WERI-Rb-1 (cell line): ENCODE results near the gene RTN4.

Experiments
- DNase-seq: peaks from one replicate; pipeline ENCODE4 v3.0.0-alpha.2; 2020
- H3K27ac ChIP-seq: fragments of 250-450 bp; sonication (Bioruptor Pico); 2 replicates; pipeline ENCODE4 v1.5.1; 2020; ENCODE audit warnings: mild to moderate bottlenecking, moderate library complexity
- H3K27me3 ChIP-seq: fragments of 250-450 bp; sonication (Bioruptor Pico); 2 replicates; pipeline ENCODE4 v1.5.1; 2021; ENCODE audit warnings: mild to moderate bottlenecking, low read depth, moderate library complexity; ENCODE audit not compliant: insufficient read depth, severe bottlenecking
- H3K36me3 ChIP-seq: fragments of 250-450 bp; sonication (Bioruptor Pico); 2 replicates; pipeline ENCODE4 v1.5.1; 2020; ENCODE audit warnings: mild to moderate bottlenecking, moderate library complexity
- H3K4me3 ChIP-seq: 2 replicates; pipeline ENCODE4 v1.5.1; 2011; ENCODE audit warnings: low read depth, mild to moderate bottlenecking, control low read depth, low read length
- H3K9me3 ChIP-seq: fragments of 250-450 bp; sonication (Bioruptor Pico); 2 replicates; pipeline ENCODE4 v1.5.1; 2021; ENCODE audit warnings: mild to moderate bottlenecking, moderate library complexity; ENCODE audit not compliant: severe bottlenecking
- CTCF ChIP-seq: IDR thresholded peaks from 2 replicates; pipeline ENCODE4 v1.5.1; 2011; ENCODE audit warnings: low read depth, mild to moderate bottlenecking, control low read depth, inconsistent platforms, low read length

The RTN4 gene

DNA sequence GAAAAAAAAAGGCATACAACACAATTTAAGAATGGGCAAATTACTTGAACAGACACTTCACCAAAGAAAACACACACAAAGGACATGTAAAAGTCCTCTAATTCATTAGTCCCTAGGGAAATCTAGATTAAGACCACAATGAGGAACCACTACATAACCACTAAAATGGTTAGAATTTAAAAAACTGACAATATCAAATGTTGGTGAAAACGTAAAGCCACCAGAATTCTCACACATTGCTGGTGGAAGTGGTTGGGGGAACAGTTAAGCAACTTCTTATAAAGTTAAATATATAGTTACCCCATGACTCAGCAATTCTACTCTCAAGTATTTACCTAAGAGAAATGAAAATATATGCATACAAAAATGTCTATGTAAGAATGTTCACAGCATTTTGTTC lies 11.8 kb downstream of the RTN4 start:
- Histone ChIP-seq H3K4me3 (no peak overlapping the region), H3K9me3 (no peaks in the 10 kb centered on the region), H3K36me3 (peaks cover 8% of the 10 kb centered on the region; the same call in 1 of the 2 replicates), H3K27me3 (no peaks in the 10 kb centered on the region), H3K27ac (no peak overlapping the region)
- TF ChIP-seq CTCF, result no peak
- no peak for DNase-seq

DNA sequence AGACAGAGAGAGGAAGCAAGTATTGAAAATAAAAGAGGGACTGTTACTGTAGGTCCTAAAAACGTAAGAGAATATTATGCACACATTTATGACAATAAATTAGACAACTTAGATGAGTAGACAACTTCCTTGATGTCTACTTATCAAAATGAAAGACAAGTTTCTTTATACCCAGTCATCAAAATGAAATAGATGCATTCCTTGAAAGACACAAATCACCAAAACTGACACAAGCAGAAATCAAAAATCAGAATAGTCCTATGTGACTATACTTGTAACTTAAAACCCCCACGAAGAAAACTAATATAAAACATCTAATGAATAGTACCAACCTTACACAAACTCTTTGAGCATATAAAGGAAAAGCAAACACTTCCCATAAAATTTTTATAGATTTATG lies 14.5 kb downstream of the RTN4 start:
- H3K27me3 ChIP-seq, result no peaks in the 10 kb centered on the region
- H3K36me3 ChIP-seq, result peaks cover 8% of the 10 kb centered on the region; the same call in 1 of the 2 replicates
- no peak for DNase-seq
- no peak overlapping the region for H3K4me3 ChIP-seq
- H3K27ac ChIP-seq, result no peak overlapping the region
- H3K9me3 ChIP-seq, result no peaks in the 10 kb centered on the region
- TF ChIP-seq CTCF, result no peak

GRCh38 chr2:55033921-55034320 lies 16.3 kb downstream of the RTN4 start:
- Histone ChIP-seq H3K27me3 (no peaks in the 10 kb centered on the region), H3K36me3 (peaks cover 10% of the 10 kb centered on the region)
- TF ChIP-seq CTCF, result no peak

DNA sequence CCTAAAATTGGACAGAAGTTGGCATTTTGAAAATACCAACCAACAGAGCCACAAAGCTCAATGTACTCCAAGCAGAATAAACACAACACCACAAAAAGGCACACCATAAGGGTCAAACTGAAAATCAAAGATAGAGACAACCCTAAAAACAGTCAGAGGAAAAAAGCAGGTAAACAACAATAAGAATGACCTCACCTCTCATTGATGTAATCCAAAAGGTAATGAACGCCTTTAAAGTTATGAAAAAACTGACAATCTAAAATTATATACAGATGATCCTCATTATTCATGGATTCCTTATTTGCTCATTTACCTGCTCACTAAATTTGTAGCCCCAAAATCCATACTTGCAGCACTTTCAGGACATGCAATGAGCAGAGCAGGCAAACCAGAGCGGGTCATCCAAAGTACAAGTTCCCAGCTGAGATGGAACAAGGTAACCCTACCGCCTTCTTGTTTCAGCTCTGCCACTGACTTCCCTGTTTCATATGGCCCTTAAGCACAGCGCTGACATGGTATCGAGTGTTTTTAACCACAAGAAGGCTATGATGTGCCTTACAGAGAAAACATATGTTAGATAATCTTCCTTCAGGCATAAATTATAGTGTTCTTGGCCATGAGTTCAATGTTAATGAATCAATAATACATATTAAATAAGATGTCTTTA lies 17.0 kb downstream of the RTN4 start:
- Histone ChIP-seq H3K36me3 (peaks cover 6% of the 10 kb centered on the region), H3K27me3 (no peaks in the 10 kb centered on the region), H3K27ac (no peak overlapping the region), H3K9me3 (no peaks in the 10 kb centered on the region), H3K4me3 (no peak overlapping the region)
- no peak for TF ChIP-seq CTCF
- no peak for DNase-seq

More at GRCh38 chr2:55033921-55034320, 16.3 kb downstream of the RTN4 start:
- no peak overlapping the region for H3K27ac ChIP-seq
- DNase-seq, result no peak
- H3K9me3 ChIP-seq, result no peaks in the 10 kb centered on the region
- no peak overlapping the region for H3K4me3 ChIP-seq

GRCh38 chr2:55031505-55031904 lies 18.7 kb downstream of the RTN4 start:
- H3K27ac ChIP-seq, result no peak overlapping the region
- no peaks in the 10 kb centered on the region for H3K27me3 ChIP-seq
- no peak for TF ChIP-seq CTCF
- no peak overlapping the region for H3K4me3 ChIP-seq
- DNase-seq, result no peak
- peaks cover 20% of the 10 kb centered on the region for H3K36me3 ChIP-seq
- H3K9me3 ChIP-seq, result no peaks in the 10 kb centered on the region

DNA sequence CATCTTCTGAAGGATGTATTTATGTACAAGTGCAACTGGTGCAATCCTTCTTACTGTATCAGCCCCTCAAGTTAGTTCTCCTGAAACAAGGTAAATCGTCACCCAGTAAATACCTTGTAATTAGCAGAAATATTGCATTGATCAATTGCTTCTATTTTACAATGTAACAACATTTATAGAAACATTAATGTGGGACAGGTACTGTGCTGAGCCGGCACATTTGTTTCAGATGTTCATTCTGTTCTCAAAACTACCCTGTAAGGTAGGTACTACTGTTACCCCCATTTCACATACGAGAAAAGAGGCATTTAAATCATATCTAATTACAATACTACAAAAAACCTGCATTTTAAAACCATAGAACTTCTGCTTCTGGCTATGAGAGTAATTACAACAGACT lies 19.5 kb downstream of the RTN4 start:
- H3K27me3 ChIP-seq, result no peaks in the 10 kb centered on the region
- no peak for TF ChIP-seq CTCF
- DNase-seq, result no peak
- peaks cover 24% of the 10 kb centered on the region for H3K36me3 ChIP-seq
- no peaks in the 10 kb centered on the region for H3K9me3 ChIP-seq
- no peak overlapping the region for H3K27ac ChIP-seq
- no peak overlapping the region for H3K4me3 ChIP-seq
